Renal cortex interstitium (tissue), 11 donors: ENCODE data around the gene IKBIP. TPM values are rescaled to one million over a fixed set of nuclear protein-coding genes. Genes with fewer than 3 reads are reported as not detected.
"Not testable (repeated sequence)": the region's sequence is repeated elsewhere in the genome, so short reads cannot be mapped to it uniquely, and the experiment has no call there.

Experiments used
- DNase-seq, 11 donors: peaks; one replicate each; pipeline ENCODE4 v3.0.0-alpha.2; 2013; ENCODE audit warnings: low read depth in 9 of 11, low spot score in 4 of 11; ENCODE audit errors: extremely low read depth in 1 of 11
- polyA plus RNA-seq, 3 donors: library from polyadenylated mRNA; unstranded; fragments of 120-200 nt; gene quantifications; one replicate each; pipeline ENCODE4 v1.2.1, GENCODE V29; 2013; ENCODE audit not compliant: insufficient read length in 3 of 3

The IKBIP gene
- polyA plus RNA-seq, 3 donors = 20.6 to 31.5 (median 26.1) TPM

GRCh38 chr12:98653866-98654493 is 9.4 kb upstream of the IKBIP start:
- DNase-seq = peak in 5 of 11 donors; percentile 41 to 54 (median 49)

GRCh38 chr12:98651328-98651727 is 6.7 kb upstream of the IKBIP start:
- DNase-seq = no peak

GRCh38 chr12:98646294-98647090 is 1.9 kb upstream of the IKBIP start:
- DNase-seq = no peak

- DNase-seq = no peak
Measured at GRCh38 chr12:98645572-98646067, 1.0 kb upstream of the IKBIP start.

GRCh38 chr12:98644433-98644711 is 216 bp downstream of the IKBIP start:
- DNase-seq = peak in 3 of 11 donors; percentile 26 to 56 (median 44)

- not testable (repeated sequence) for DNase-seq
Measured at GRCh38 chr12:98642801-98643200, 1.8 kb downstream of the IKBIP start.

- DNase-seq = no peak
Measured at GRCh38 chr12:98639491-98639890, 5.1 kb downstream of the IKBIP start.

GRCh38 chr12:98638009-98638408 is 6.6 kb downstream of the IKBIP start:
- DNase-seq = no peak

- DNase-seq = no peak
Measured at GRCh38 chr12:98637068-98637467, 7.5 kb downstream of the IKBIP start.

- peak in 2 of 11 donors; percentile 21 to 27 for DNase-seq
Measured at GRCh38 chr12:98635657-98636323, 8.8 kb downstream of the IKBIP start.

GRCh38 chr12:98618952-98619351 is 25.6 kb downstream of the IKBIP start:
- no peak for DNase-seq

GRCh38 chr12:98612696-98613334 is 31.8 kb downstream of the IKBIP start:
- no peak for DNase-seq

GRCh38 chr12:98610596-98610995 is 34.0 kb downstream of the IKBIP start:
- no peak for DNase-seq

- DNase-seq = no peak
Measured at GRCh38 chr12:98606359-98606988, 38.1 kb downstream of the IKBIP start.

GRCh38 chr12:98601924-98602323 is 42.7 kb downstream of the IKBIP start:
- DNase-seq = no peak

GRCh38 chr12:98597313-98597712 is 47.3 kb downstream of the IKBIP start:
- DNase-seq = not testable (repeated sequence)

GRCh38 chr12:98595243-98595988 is 49.2 kb downstream of the IKBIP start:
- no peak for DNase-seq

GRCh38 chr12:98594050-98594835 is 50.3 kb downstream of the IKBIP start:
- peak in 2 of 11 donors; percentile 21 to 22 for DNase-seq
